Activated naive CD8-positive, alpha-beta T cell treated with anti-CD3 and anti-CD28 coated beads, Interleukin-2, amount 10 ng/mL, durations not matched to agents 7 days and 5 days (primary cell): ENCODE data around the gene PDIA6. TPM values are rescaled to one million over a fixed set of nuclear protein-coding genes. Genes with fewer than 3 reads are reported as not detected.

ENCODE experiments used
- ATAC-seq: fragments of 150-1000 bp; cut with Tn5 transposase; one replicate; pipeline ENCODE4 v1.10.0; 2021; ENCODE audit warnings: low read depth, moderate library complexity
- POLR2A ChIA-PET: fragments of 350-600 bp; sonication (Branson Sonifier 250); formaldehyde crosslinking; loops from one replicate; lab custom pipeline; 2021; ENCODE audit warnings: antibody characterized with exemption; lab: Charles Lee
- DNase-seq: peaks from one replicate; pipeline ENCODE4 v3.0.0; 2021
- H3K27ac Mint-ChIP-seq: one replicate; pipeline ENCODE4 v1.8.0; 2022; ENCODE audit warnings: mild to moderate bottlenecking, mixed read lengths
- H3K27me3 Mint-ChIP-seq: one replicate; pipeline ENCODE4 v1.8.0; 2022; ENCODE audit warnings: mild to moderate bottlenecking, moderate library complexity, mixed read lengths
- H3K36me3 Mint-ChIP-seq: one replicate; pipeline ENCODE4 v1.8.0; 2021; ENCODE audit warnings: mild to moderate bottlenecking, mixed read lengths
- H3K4me1 Mint-ChIP-seq: one replicate; pipeline ENCODE4 v1.8.0; 2021; ENCODE audit warnings: mixed read lengths
- H3K4me3 Mint-ChIP-seq: one replicate; pipeline ENCODE4 v1.8.0; 2022; ENCODE audit warnings: mild to moderate bottlenecking, moderate library complexity, mixed read lengths
- H3K9me3 Mint-ChIP-seq: one replicate; pipeline ENCODE4 v1.8.0; 2021; ENCODE audit warnings: mixed read lengths
- total RNA-seq, 2 experiments: library from RNA; stranded (reverse); gene quantifications; one replicate each; pipeline ENCODE4 v1.2.3, GENCODE V29; 2021

PDIA6 gene
- total RNA-seq, 2 experiments from 2014 or later, result 76.0 to 77.4 TPM

GRCh38 chr2:10753876-10754275 is 58.7 kb downstream of the PDIA6 start:
- POLR2A ChIA-PET, result no interaction called here
- no peak overlapping the region for H3K4me3 Mint-ChIP-seq
- no peak for ATAC-seq
- no peaks in the 10 kb centered on the region for H3K4me1 Mint-ChIP-seq
- H3K9me3 Mint-ChIP-seq, result no peaks in the 10 kb centered on the region
- H3K36me3 Mint-ChIP-seq, result no peaks in the 10 kb centered on the region
- H3K27ac Mint-ChIP-seq, result no peak overlapping the region
- peaks cover 22% of the 10 kb centered on the region for H3K27me3 Mint-ChIP-seq
- DNase-seq, result no peak

- DNase-seq, result no peak
- POLR2A ChIA-PET, result interaction anchor here (0.7 kb wide), 1 partner anchor 14 kb away, joined by 4 read pairs; no protein-coding TSS in a partner anchor
- no peak for ATAC-seq
- Mint-ChIP-seq H3K4me3 (no peak overlapping the region), H3K27ac (no peak overlapping the region), H3K9me3 (no peaks in the 10 kb centered on the region), H3K4me1 (no peaks in the 10 kb centered on the region), H3K27me3 (peaks cover 22% of the 10 kb centered on the region), H3K36me3 (no peaks in the 10 kb centered on the region)
These were observed 59.4 kb downstream of the PDIA6 start for GRCh38 chr2:10753156-10753555.

- Mint-ChIP-seq H3K27me3 (peaks cover 22% of the 10 kb centered on the region), H3K27ac (no peak overlapping the region), H3K9me3 (no peaks in the 10 kb centered on the region), H3K4me1 (no peaks in the 10 kb centered on the region), H3K36me3 (no peaks in the 10 kb centered on the region), H3K4me3 (no peak overlapping the region)
- POLR2A ChIA-PET, result no interaction called here
- DNase-seq (no peak), ATAC-seq (no peak)
These were observed 60.3 kb downstream of the PDIA6 start for GRCh38 chr2:10752236-10752635.

- DNase-seq (no peak), ATAC-seq (no peak)
- H3K4me1 Mint-ChIP-seq, result no peaks in the 10 kb centered on the region
- POLR2A ChIA-PET, result no interaction called here
- H3K4me3 Mint-ChIP-seq, result no peak overlapping the region
- no peaks in the 10 kb centered on the region for H3K36me3 Mint-ChIP-seq
- H3K27ac Mint-ChIP-seq, result no peak overlapping the region
- peaks cover 19% of the 10 kb centered on the region for H3K27me3 Mint-ChIP-seq
- H3K9me3 Mint-ChIP-seq, result no peaks in the 10 kb centered on the region
These were observed 62.0 kb downstream of the PDIA6 start for GRCh38 chr2:10750610-10751009.

- Mint-ChIP-seq H3K4me3 (no peak overlapping the region), H3K4me1 (no peaks in the 10 kb centered on the region), H3K27me3 (peaks cover 6% of the 10 kb centered on the region), H3K27ac (no peak overlapping the region), H3K36me3 (no peaks in the 10 kb centered on the region), H3K9me3 (no peaks in the 10 kb centered on the region)
- POLR2A ChIA-PET, result no interaction called here
- ATAC-seq (no peak), DNase-seq (no peak)
These were observed 69.9 kb downstream of the PDIA6 start for GRCh38 chr2:10742666-10743065.

- Mint-ChIP-seq H3K4me1 (no peaks in the 10 kb centered on the region), H3K27me3 (peaks cover 10% of the 10 kb centered on the region), H3K9me3 (no peaks in the 10 kb centered on the region), H3K27ac (no peak overlapping the region), H3K36me3 (no peaks in the 10 kb centered on the region), H3K4me3 (no peak overlapping the region)
- DNase-seq, result no peak
- POLR2A ChIA-PET, result no interaction called here
- ATAC-seq, result no peak
These were observed 71.4 kb downstream of the PDIA6 start for GRCh38 chr2:10741139-10741538.

- ATAC-seq (no peak), DNase-seq (no peak)
- no peak overlapping the region for H3K4me3 Mint-ChIP-seq
- POLR2A ChIA-PET, result no interaction called here
- H3K36me3 Mint-ChIP-seq, result no peaks in the 10 kb centered on the region
- H3K27ac Mint-ChIP-seq, result no peak overlapping the region
- no peaks in the 10 kb centered on the region for H3K9me3 Mint-ChIP-seq
- peaks cover 10% of the 10 kb centered on the region for H3K27me3 Mint-ChIP-seq
- no peaks in the 10 kb centered on the region for H3K4me1 Mint-ChIP-seq
These were observed 72.4 kb downstream of the PDIA6 start for GRCh38 chr2:10740226-10740625.

- Mint-ChIP-seq H3K27ac (no peak overlapping the region), H3K9me3 (no peaks in the 10 kb centered on the region), H3K4me1 (no peaks in the 10 kb centered on the region), H3K27me3 (peaks cover 22% of the 10 kb centered on the region), H3K36me3 (no peaks in the 10 kb centered on the region), H3K4me3 (no peak overlapping the region)
- DNase-seq (no peak), ATAC-seq (no peak)
- POLR2A ChIA-PET, result interaction anchor here (0.5 kb wide), 1 partner anchor 11 kb away, joined by 3 read pairs; no protein-coding TSS in a partner anchor
These were observed 74.4 kb downstream of the PDIA6 start for GRCh38 chr2:10738192-10738591.

- H3K36me3 Mint-ChIP-seq, result no peaks in the 10 kb centered on the region
- no peak overlapping the region for H3K4me3 Mint-ChIP-seq
- POLR2A ChIA-PET, result no interaction called here
- DNase-seq, result no peak
- ATAC-seq, result no peak
- H3K9me3 Mint-ChIP-seq, result no peaks in the 10 kb centered on the region
- no peaks in the 10 kb centered on the region for H3K4me1 Mint-ChIP-seq
- peaks cover 22% of the 10 kb centered on the region for H3K27me3 Mint-ChIP-seq
- H3K27ac Mint-ChIP-seq, result no peak overlapping the region
These were observed 78.6 kb downstream of the PDIA6 start for GRCh38 chr2:10733980-10734379.

- POLR2A ChIA-PET, result no interaction called here
- Mint-ChIP-seq H3K27ac (no peak overlapping the region), H3K4me3 (no peak overlapping the region), H3K27me3 (peaks cover 22% of the 10 kb centered on the region), H3K9me3 (no peaks in the 10 kb centered on the region), H3K36me3 (no peaks in the 10 kb centered on the region), H3K4me1 (no peaks in the 10 kb centered on the region)
- DNase-seq (no peak), ATAC-seq (no peak)
These were observed 79.0 kb downstream of the PDIA6 start for GRCh38 chr2:10733566-10733925.

Other genes with a start within 250 kb of the PDIA6 start
- 10 to 100 TPM; 20.1 to 22.1 TPM for gene NOL10, start 122.8 kb downstream of the PDIA6 start, total RNA-seq
- not detected for gene ATP6V1C2, start 91.2 kb downstream of the PDIA6 start, total RNA-seq
- gene KCNF1, start 99.1 kb upstream of the PDIA6 start, total RNA-seq, result not detected